Breast epithelium (tissue), 4 donors: ENCODE results near the gene CDV3. TPM values are rescaled to one million over a fixed set of nuclear protein-coding genes. Genes with fewer than 3 reads are reported as not detected.

ENCODE experiments used
- DNase-seq, 2 donors: peaks; one replicate each; pipeline ENCODE4 v3.0.0-alpha.2; 2019; ENCODE audit warnings: low spot score in 2 of 2
- H3K27ac ChIP-seq, 2 donors: fragments of 200-600 bp; sonication (generic) in 1 of 2; one replicate each; pipeline ENCODE4 v1.5.1; 2016 to 2019; ENCODE audit warnings: mild to moderate bottlenecking in 1 of 2
- H3K27me3 ChIP-seq, 2 donors: fragments of 200-600 bp; sonication (generic) in 1 of 2; one replicate each; pipeline versions ENCODE4 v1.5.1 to v1.6.0; 2017 to 2019; ENCODE audit warnings: control low read depth in 1 of 2, mild to moderate bottlenecking in 1 of 2
- H3K36me3 ChIP-seq: fragments of 200-600 bp; one replicate; pipeline ENCODE4 v1.5.1; 2019
- H3K4me1 ChIP-seq, 2 donors: fragments of 200-600 bp; sonication (generic); one replicate each; pipeline ENCODE4 v1.5.1; 2016 to 2019; ENCODE audit warnings: control low read depth in 1 of 2
- H3K4me3 ChIP-seq, 3 donors: fragments of 200-600 bp; sonication (generic); 1 replicate in 2 of 3; 2 replicates in 1 of 3; pipeline ENCODE4 v1.5.1; 2016 to 2019; ENCODE audit warnings: mild to moderate bottlenecking in 3 of 3, moderate library complexity in 2 of 3
- H3K9me3 ChIP-seq, 2 donors: fragments of 200-600 bp; sonication (generic) in 1 of 2; one replicate each; pipeline ENCODE4 v1.5.1; 2016 to 2019; ENCODE audit warnings: control low read depth in 1 of 2
- POLR2A ChIP-seq: fragments of 450-650 bp; IDR thresholded peaks from one replicate; pipeline ENCODE4 v1.6.1; 2016; ENCODE audit warnings: antibody characterized with exemption, mild to moderate bottlenecking, moderate library complexity
- POLR2AphosphoS5 ChIP-seq, 3 donors: sonication (generic); formaldehyde crosslinking; IDR thresholded peaks; one replicate each; pipeline ENCODE4 v1.6.1; 2017; ENCODE audit warnings: antibody characterized with exemption in 3 of 3
- intact Hi-C: fragments of 100-400 bp; cut with DNase I; formaldehyde crosslinking; loops from one replicate; pipeline ENCODE4 v1.15.1; 2023; ENCODE audit warnings: low total_unique reads
- total RNA-seq, 3 donors: library from RNA; depleted of rRNA; stranded (reverse); fragments of >200 nt; gene quantifications; one replicate each; pipeline ENCODE4 v1.1.0, GENCODE V29; 2016
- TF ChIP-seq, protein P1 (sequence below), 3 donors: fragments of 450-650 bp; IDR thresholded peaks; one replicate each; pipeline ENCODE4 v1.5.1; 2016 to 2017; ENCODE audit warnings: antibody characterized with exemption in 3 of 3, mild to moderate bottlenecking in 3 of 3, moderate library complexity in 3 of 3

Gene CDV3
- total RNA-seq, 3 donors from 2014 or later = 119 to 188 (median 141) TPM

DNA sequence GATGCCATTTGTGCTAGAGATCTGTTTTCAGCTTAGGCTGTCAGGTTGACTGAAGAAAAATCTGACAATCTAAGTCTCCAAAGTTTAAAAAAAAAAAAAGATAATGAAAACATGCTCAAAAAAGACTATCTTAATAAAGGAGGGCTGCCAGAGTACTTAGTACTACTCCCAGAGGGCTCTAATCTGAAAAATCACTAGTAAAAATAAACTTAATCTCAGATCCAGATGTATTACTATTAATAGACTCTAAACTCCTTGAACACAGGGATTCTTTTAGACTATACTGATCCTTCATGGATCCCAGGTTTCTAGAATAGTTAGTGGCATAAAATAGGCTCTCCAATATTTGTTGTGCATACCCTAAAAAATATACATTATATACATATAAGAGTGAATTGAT is 54.3 kb downstream of the CDV3 start:
- Histone ChIP-seq H3K27me3 (no peaks in the 10 kb centered on the region), H3K36me3 (peaks cover 5% of the 10 kb centered on the region), H3K27ac (no peak overlapping the region), H3K4me3 (no peak overlapping the region), H3K9me3 (no peaks in the 10 kb centered on the region), H3K4me1 (no peaks in the 10 kb centered on the region)
- intact Hi-C loops = no loop called here
- TF ChIP-seq POLR2AphosphoS5 (IDR thresholded peaks at IDR 0.05) = no peak
- TF ChIP-seq, protein P1, sequence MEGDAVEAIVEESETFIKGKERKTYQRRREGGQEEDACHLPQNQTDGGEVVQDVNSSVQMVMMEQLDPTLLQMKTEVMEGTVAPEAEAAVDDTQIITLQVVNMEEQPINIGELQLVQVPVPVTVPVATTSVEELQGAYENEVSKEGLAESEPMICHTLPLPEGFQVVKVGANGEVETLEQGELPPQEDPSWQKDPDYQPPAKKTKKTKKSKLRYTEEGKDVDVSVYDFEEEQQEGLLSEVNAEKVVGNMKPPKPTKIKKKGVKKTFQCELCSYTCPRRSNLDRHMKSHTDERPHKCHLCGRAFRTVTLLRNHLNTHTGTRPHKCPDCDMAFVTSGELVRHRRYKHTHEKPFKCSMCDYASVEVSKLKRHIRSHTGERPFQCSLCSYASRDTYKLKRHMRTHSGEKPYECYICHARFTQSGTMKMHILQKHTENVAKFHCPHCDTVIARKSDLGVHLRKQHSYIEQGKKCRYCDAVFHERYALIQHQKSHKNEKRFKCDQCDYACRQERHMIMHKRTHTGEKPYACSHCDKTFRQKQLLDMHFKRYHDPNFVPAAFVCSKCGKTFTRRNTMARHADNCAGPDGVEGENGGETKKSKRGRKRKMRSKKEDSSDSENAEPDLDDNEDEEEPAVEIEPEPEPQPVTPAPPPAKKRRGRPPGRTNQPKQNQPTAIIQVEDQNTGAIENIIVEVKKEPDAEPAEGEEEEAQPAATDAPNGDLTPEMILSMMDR (IDR thresholded peaks at IDR 0.05) = no peak
- DNase-seq = no peak

DNA sequence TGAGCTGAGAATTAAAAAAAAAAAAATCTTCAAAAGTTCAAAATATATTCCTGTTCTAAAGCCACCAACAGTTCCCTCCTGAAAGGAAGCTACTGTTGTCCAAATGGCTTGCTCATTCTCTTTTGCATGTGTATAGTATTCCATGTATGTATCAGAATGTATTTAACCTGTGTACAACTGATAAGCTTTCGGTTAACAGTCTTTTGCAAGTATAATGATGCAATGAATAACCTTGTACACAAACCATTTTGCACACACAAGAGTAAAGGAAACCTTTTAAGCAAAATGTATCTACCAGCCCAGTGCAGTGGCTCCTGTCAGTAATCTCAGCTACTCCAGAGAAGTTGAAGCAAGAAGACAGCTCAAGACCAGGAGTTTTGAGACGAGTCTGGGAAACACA is 55.7 kb downstream of the CDV3 start:
- H3K4me1 ChIP-seq = no peaks in the 10 kb centered on the region
- no peak for DNase-seq
- H3K36me3 ChIP-seq = peaks cover 5% of the 10 kb centered on the region
- TF ChIP-seq, protein P1 (IDR thresholded peaks at IDR 0.05) = no peak
- TF ChIP-seq POLR2A (no peak), POLR2AphosphoS5 (IDR thresholded peaks at IDR 0.05) (no peak)
- H3K27ac ChIP-seq = no peak overlapping the region
- intact Hi-C loops = no loop called here
- no peaks in the 10 kb centered on the region for H3K9me3 ChIP-seq
- H3K4me3 ChIP-seq = no peak overlapping the region
- H3K27me3 ChIP-seq = no peaks in the 10 kb centered on the region

DNA sequence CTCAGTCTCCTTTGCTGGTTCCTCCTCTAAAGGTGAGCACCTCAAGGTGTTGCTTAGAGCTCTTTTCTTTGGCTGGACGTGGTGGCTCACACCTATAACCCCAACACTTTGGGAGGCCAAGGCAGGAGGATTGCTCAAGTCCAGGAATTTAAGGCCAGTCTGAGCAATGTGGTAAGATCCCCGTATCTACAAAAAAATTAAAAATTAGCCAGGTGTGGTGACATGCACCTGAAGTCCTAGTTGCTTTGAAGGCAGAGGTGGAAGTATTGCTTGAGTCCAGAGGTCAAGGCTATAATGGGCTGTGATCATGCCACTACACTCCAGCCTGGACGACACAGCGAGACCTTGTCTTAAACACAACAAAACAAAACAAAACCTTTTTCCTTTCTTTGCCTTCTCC is 60.0 kb downstream of the CDV3 start:
- H3K9me3 ChIP-seq = no peaks in the 10 kb centered on the region
- no peak overlapping the region for H3K27ac ChIP-seq
- H3K27me3 ChIP-seq = no peaks in the 10 kb centered on the region
- H3K4me3 ChIP-seq = no peak overlapping the region
- no peaks in the 10 kb centered on the region for H3K4me1 ChIP-seq
- H3K36me3 ChIP-seq = no peaks in the 10 kb centered on the region
- no peak for DNase-seq
- intact Hi-C loops = no loop called here
- TF ChIP-seq POLR2A = no peak
- no peak for TF ChIP-seq POLR2AphosphoS5 (IDR thresholded peaks at IDR 0.05)
- TF ChIP-seq, protein P1 (IDR thresholded peaks at IDR 0.05) = no peak

Other genes with a start within 250 kb of the CDV3 start
- gene BFSP2, start 173.6 kb upstream of the CDV3 start, total RNA-seq = not detected
- gene TOPBP1, start 88.3 kb downstream of the CDV3 start, total RNA-seq = 10 to 100 TPM; 33.4 to 58.1 (median 38.7) TPM
- gene TF, start 172.7 kb downstream of the CDV3 start, total RNA-seq = 10 to 100 TPM in 1 of 3 donors, 1 to 10 TPM in 2; 6.3 to 22.9 (median 8.5) TPM
- gene SRPRB, start 232.1 kb downstream of the CDV3 start, total RNA-seq = 10 to 100 TPM; 17.1 to 35.1 (median 28.4) TPM